Endodermal cell (in vitro differentiated cells): ENCODE measurements around the gene HBP1. TPM values are rescaled to one million over a fixed set of nuclear protein-coding genes. Genes with fewer than 3 reads are reported as not detected.

Source experiments
- DNase-seq: peaks from one replicate; pipeline ENCODE4 v3.0.0-alpha.2; 2017
- H3K27ac ChIP-seq: 2 replicates; pipeline ENCODE4 v1.5.1; 2013; ENCODE audit warnings: mild to moderate bottlenecking, low read depth, low read length, moderate library complexity
- H3K27me3 ChIP-seq: 2 replicates; pipeline ENCODE4 v1.6.1; 2013; ENCODE audit warnings: mild to moderate bottlenecking, low read length, moderate library complexity; ENCODE audit not compliant: insufficient read depth, control insufficient read depth, poor library complexity, severe bottlenecking
- H3K36me3 ChIP-seq: 2 replicates; pipeline ENCODE4 v1.7.0; 2013; ENCODE audit warnings: mild to moderate bottlenecking, low read length, moderate library complexity; ENCODE audit not compliant: control insufficient read depth, insufficient read depth
- H3K4me1 ChIP-seq: one replicate; pipeline ENCODE4 v1.7.0; 2013; ENCODE audit warnings: low read length; ENCODE audit not compliant: control insufficient read depth, insufficient read depth
- H3K4me3 ChIP-seq: 2 replicates; pipeline ENCODE4 v1.5.1; 2013; ENCODE audit warnings: mild to moderate bottlenecking, low read length, moderate library complexity
- H3K9ac ChIP-seq: 2 replicates; pipeline ENCODE4 v1.6.1; 2013; ENCODE audit warnings: mild to moderate bottlenecking, low read length, moderate library complexity; ENCODE audit not compliant: poor library complexity, severe bottlenecking; ENCODE audit errors: extremely low read depth
- H3K9me3 ChIP-seq: 2 replicates; pipeline ENCODE4 v1.6.1; 2013; ENCODE audit warnings: mild to moderate bottlenecking, low read length, moderate library complexity; ENCODE audit not compliant: control insufficient read depth
- H3K27ac Mint-ChIP-seq: 2 replicates; pipeline ENCODE4 v1.8.0; 2020; ENCODE audit warnings: mixed read lengths
- H3K27me3 Mint-ChIP-seq: 2 replicates; pipeline ENCODE4 v1.8.0; 2021; ENCODE audit warnings: mild to moderate bottlenecking, mixed read lengths; ENCODE audit not compliant: insufficient read depth
- H3K36me3 Mint-ChIP-seq: 2 replicates; pipeline ENCODE4 v1.8.0; 2020; ENCODE audit warnings: low read depth, mixed read lengths
- H3K4me1 Mint-ChIP-seq: 2 replicates; pipeline ENCODE4 v1.8.0; 2020; ENCODE audit warnings: mixed read lengths
- H3K4me3 Mint-ChIP-seq: 2 replicates; pipeline ENCODE4 v1.8.0; 2020; ENCODE audit warnings: mild to moderate bottlenecking, moderate library complexity, mixed read lengths
- H3K9me3 Mint-ChIP-seq: 2 replicates; pipeline ENCODE4 v1.8.0; 2020; ENCODE audit warnings: mild to moderate bottlenecking, mixed read lengths
- WGBS, 2 experiments: methylation state at CpG; one replicate each; pipeline versions ENCODE4 v1.1.5 to v1.1.7; 2013; ENCODE audit warnings: missing lambda C conversion rate in 2 of 2, mixed read lengths in 1 of 2; ENCODE audit not compliant: insufficient coverage in 1 of 2, insufficient read length in 1 of 2; 5-methylcytosine and 5-hydroxymethylcytosine counted together
- total RNA-seq, 2 donors: library from RNA; stranded (reverse); fragmentation: NEBNext Ultra II Directional in 1 of 2; extraction: Animal tissue kit (Norgen Biotek cat#: 25700) in 1 of 2; gene quantifications; 2 replicates in 1 of 2; 3 replicates in 1 of 2; pipeline ENCODE4 v1.2.1, GENCODE V29; 2021
- TF ChIP-seq, protein P1 (sequence below): fragments of 200-600 bp; sonication (generic); conservative IDR thresholded peaks from 2 replicates; pipeline ENCODE4 v1.5.0; 2021; ENCODE audit warnings: antibody characterized with exemption, mild to moderate bottlenecking

Gene HBP1
- total RNA-seq, 2 donors from 2014 or later: 39.3 to 51.0 TPM

DNA sequence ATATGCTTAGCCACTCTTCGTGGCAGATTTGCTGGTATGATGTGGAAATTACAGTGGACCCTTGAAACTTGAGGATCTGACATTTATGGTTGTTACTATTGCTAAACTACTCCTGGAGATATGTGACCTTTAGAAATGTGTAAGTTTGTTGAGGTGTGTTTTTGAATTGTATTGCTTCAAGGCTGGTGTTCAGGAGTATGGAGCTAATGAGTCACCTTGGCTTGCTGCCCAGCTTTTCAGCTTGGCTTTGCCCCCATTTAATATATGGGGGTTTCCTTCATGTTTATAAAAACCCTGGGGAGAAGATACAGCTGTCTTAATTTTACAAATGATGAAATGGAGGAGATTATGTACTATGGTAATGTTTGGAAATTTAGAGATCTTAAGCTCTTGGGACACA is 11.6 kb downstream of the HBP1 start:
- no peak for DNase-seq
- WGBS, 2 experiments: 91 to 100% methylated on average over 1 of the region's 1 CpG
- H3K27ac ChIP-seq: no peak overlapping the region
- H3K27me3 Mint-ChIP-seq: no peaks in the 10 kb centered on the region
- no peak overlapping the region for H3K4me3 ChIP-seq
- H3K27me3 ChIP-seq: no peaks in the 10 kb centered on the region
- peaks cover 47% of the 10 kb centered on the region for H3K36me3 ChIP-seq
- H3K27ac Mint-ChIP-seq: no peak overlapping the region
- no peaks in the 10 kb centered on the region for H3K9me3 ChIP-seq
- TF ChIP-seq, protein P1, sequence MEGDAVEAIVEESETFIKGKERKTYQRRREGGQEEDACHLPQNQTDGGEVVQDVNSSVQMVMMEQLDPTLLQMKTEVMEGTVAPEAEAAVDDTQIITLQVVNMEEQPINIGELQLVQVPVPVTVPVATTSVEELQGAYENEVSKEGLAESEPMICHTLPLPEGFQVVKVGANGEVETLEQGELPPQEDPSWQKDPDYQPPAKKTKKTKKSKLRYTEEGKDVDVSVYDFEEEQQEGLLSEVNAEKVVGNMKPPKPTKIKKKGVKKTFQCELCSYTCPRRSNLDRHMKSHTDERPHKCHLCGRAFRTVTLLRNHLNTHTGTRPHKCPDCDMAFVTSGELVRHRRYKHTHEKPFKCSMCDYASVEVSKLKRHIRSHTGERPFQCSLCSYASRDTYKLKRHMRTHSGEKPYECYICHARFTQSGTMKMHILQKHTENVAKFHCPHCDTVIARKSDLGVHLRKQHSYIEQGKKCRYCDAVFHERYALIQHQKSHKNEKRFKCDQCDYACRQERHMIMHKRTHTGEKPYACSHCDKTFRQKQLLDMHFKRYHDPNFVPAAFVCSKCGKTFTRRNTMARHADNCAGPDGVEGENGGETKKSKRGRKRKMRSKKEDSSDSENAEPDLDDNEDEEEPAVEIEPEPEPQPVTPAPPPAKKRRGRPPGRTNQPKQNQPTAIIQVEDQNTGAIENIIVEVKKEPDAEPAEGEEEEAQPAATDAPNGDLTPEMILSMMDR: no peak
- no peak overlapping the region for H3K4me3 Mint-ChIP-seq
- peaks cover 39% of the 10 kb centered on the region for H3K36me3 Mint-ChIP-seq
- no peak overlapping the region for H3K9ac ChIP-seq
- no peaks in the 10 kb centered on the region for H3K4me1 ChIP-seq
- H3K4me1 Mint-ChIP-seq: no peaks in the 10 kb centered on the region
- no peaks in the 10 kb centered on the region for H3K9me3 Mint-ChIP-seq

DNA sequence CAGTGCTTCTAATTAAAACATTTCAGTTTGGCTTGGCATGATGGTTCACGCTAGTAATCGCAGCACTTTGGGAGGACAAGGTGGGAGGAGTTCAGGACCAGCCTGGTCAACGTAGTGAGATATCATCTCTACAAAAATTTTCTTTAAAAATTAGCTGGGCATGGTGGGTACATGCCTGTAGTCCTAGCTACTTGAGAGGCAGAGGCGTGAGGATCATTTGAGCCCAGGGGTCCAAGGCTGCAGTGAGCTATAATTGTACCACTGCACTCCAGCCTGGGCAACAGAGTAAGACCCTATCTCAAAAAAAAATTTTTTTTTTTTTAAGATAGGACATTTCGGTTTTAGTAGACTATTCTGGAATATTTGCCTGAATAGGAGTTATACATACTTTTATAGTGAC is 12.4 kb downstream of the HBP1 start:
- TF ChIP-seq, protein P1: no peak
- peaks cover 44% of the 10 kb centered on the region for H3K36me3 Mint-ChIP-seq
- no peaks in the 10 kb centered on the region for H3K4me1 Mint-ChIP-seq
- 93% methylated on average over 2 to 5 of the region's 5 CpGs for WGBS, 2 experiments
- no peaks in the 10 kb centered on the region for H3K27me3 ChIP-seq
- no peak for DNase-seq
- no peak overlapping the region for H3K9ac ChIP-seq
- H3K27ac Mint-ChIP-seq: no peak overlapping the region
- no peaks in the 10 kb centered on the region for H3K9me3 ChIP-seq
- H3K36me3 ChIP-seq: peaks cover 52% of the 10 kb centered on the region
- H3K9me3 Mint-ChIP-seq: no peaks in the 10 kb centered on the region
- no peak overlapping the region for H3K27ac ChIP-seq
- no peaks in the 10 kb centered on the region for H3K27me3 Mint-ChIP-seq
- no peak overlapping the region for H3K4me3 ChIP-seq
- no peak overlapping the region for H3K4me3 Mint-ChIP-seq
- H3K4me1 ChIP-seq: no peaks in the 10 kb centered on the region

DNA sequence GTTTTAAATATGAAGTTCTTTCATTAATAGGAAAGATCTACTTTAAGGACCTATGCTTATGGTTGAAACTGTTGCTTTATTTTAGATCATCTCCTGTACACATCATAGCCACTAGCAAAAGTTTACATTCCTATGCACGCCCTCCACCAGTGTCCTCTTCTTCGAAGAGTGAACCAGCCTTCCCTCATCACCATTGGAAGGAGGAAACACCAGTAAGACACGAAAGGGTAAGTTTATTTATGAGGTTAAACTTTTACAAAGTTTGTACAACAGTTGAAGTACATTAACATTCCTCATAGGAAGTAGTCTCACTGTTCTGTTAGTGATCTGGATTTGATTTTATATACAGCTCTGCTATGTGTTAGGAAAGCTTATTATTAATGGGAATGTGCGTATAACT is 16.9 kb downstream of the HBP1 start:
- no peaks in the 10 kb centered on the region for H3K9me3 Mint-ChIP-seq
- no peak overlapping the region for H3K4me3 Mint-ChIP-seq
- Histone ChIP-seq H3K27ac (no peak overlapping the region), H3K27me3 (no peaks in the 10 kb centered on the region), H3K36me3 (peaks cover 82% of the 10 kb centered on the region), H3K9ac (no peak overlapping the region), H3K4me3 (no peak overlapping the region), H3K9me3 (no peaks in the 10 kb centered on the region), H3K4me1 (no peaks in the 10 kb centered on the region)
- H3K36me3 Mint-ChIP-seq: peaks cover 70% of the 10 kb centered on the region
- no peak for DNase-seq
- H3K27ac Mint-ChIP-seq: no peak overlapping the region
- no peaks in the 10 kb centered on the region for H3K4me1 Mint-ChIP-seq
- TF ChIP-seq, protein P1: no peak
- WGBS, 2 experiments: 97% methylated on average over 4 of the region's 4 CpGs; no CpG with 5 or more reads in 1 of the 2 experiments
- no peaks in the 10 kb centered on the region for H3K27me3 Mint-ChIP-seq
